K562 (cell line): ENCODE results near the gene BEST2. TPM values are rescaled to one million over a fixed set of nuclear protein-coding genes. Genes with fewer than 3 reads are reported as not detected.

ENCODE experiments used
- CBX3 ChIP-seq, 2 experiments: IDR thresholded peaks; 1 replicate in 1 of 2; 2 replicates in 1 of 2; pipeline ENCODE4 v1.6.1; 2012; ENCODE audit warnings: inconsistent platforms in 2 of 2, low read length in 2 of 2, borderline replicate concordance in 1 of 2, control low read depth in 1 of 2
- CREB3L1 ChIP-seq: fragments of 450-650 bp; IDR thresholded peaks from 2 replicates; pipeline ENCODE4 v1.6.1; 2014; ENCODE audit warnings: low read depth, mild to moderate bottlenecking, moderate library complexity, borderline replicate concordance
- CREM ChIP-seq: IDR thresholded peaks from 2 replicates; pipeline ENCODE4 v1.6.1; 2014; ENCODE audit warnings: antibody characterized with exemption, low read depth
- CXXC5 ChIP-seq: fragments of 250-450 bp; sonication (Bioruptor Pico); IDR thresholded peaks from 2 replicates; pipeline ENCODE4 v1.8.0; 2022; ENCODE audit warnings: inconsistent platforms, mild to moderate bottlenecking, moderate library complexity
- ELF1 ChIP-seq: fragments of 200-800 bp; sonication (Bioruptor generic); IDR thresholded peaks from 2 replicates; pipeline ENCODE4 v1.6.1; 2016; ENCODE audit warnings: missing genetic modification characterization, missing compliant biosample characterization
- JUND ChIP-seq, 2 experiments: IDR thresholded peaks; 2 replicates in 1 of 2; 3 replicates in 1 of 2; pipeline ENCODE4 v1.6.1; 2011; ENCODE audit warnings: borderline replicate concordance in 2 of 2, low read depth in 2 of 2, low read length in 2 of 2, improper control_type of control experiment in 1 of 2, missing biosample characterization in 1 of 2, missing genetic modification characterization in 1 of 2, missing genetic modification reagents in 1 of 2
- SP2 ChIP-seq: IDR thresholded peaks from 2 replicates; pipeline ENCODE4 v1.6.1; 2011; ENCODE audit warnings: mild to moderate bottlenecking, low read depth, low read length, moderate library complexity; ENCODE audit not compliant: poor library complexity, severe bottlenecking; ENCODE audit errors: extremely low read depth
- TCF7L2 ChIP-seq: fragments of 150-350 bp; IDR thresholded peaks from 2 replicates; pipeline ENCODE4 v1.6.1; 2016; ENCODE audit warnings: low read depth, mild to moderate bottlenecking, low read length, moderate library complexity
- THRAP3 ChIP-seq: fragments of 450-650 bp; IDR thresholded peaks from 2 replicates; pipeline ENCODE4 v1.6.1; 2016; ENCODE audit warnings: mild to moderate bottlenecking, inconsistent platforms, borderline replicate concordance
- YBX1 ChIP-seq: fragments of 450-650 bp; IDR thresholded peaks from 2 replicates; pipeline ENCODE4 v1.7.1; 2016; ENCODE audit warnings: mild to moderate bottlenecking
- ZBTB12 ChIP-seq: fragments of 250-450 bp; sonication (Bioruptor Pico); IDR thresholded peaks from 2 replicates; pipeline ENCODE4 v1.4.0; 2020
- ZBTB2 ChIP-seq: fragments of 450-650 bp; IDR thresholded peaks from 2 replicates; pipeline ENCODE4 v1.6.1; 2016; ENCODE audit warnings: antibody characterized with exemption
- ZBTB26 ChIP-seq: fragments of 450-650 bp; formaldehyde crosslinking; IDR thresholded peaks from 2 replicates; pipeline ENCODE4 v1.4.0; 2022; ENCODE audit warnings: missing genetic modification characterization
- ZBTB5 ChIP-seq: fragments of 450-650 bp; IDR thresholded peaks from 2 replicates; pipeline ENCODE4 v1.6.1; 2017; ENCODE audit warnings: antibody characterized with exemption
- ZBTB9 ChIP-seq: fragments of 450-650 bp; formaldehyde crosslinking; IDR thresholded peaks from 2 replicates; pipeline ENCODE4 v1.4.0; 2020; ENCODE audit warnings: mild to moderate bottlenecking, moderate library complexity
- ZNF311 ChIP-seq: fragments of 250-450 bp; sonication (Bioruptor Pico); IDR thresholded peaks from 2 replicates; pipeline ENCODE4 v1.4.0; 2020; ENCODE audit warnings: mild to moderate bottlenecking, moderate library complexity
- ZNF347 ChIP-seq: fragments of 450-650 bp; formaldehyde crosslinking; IDR thresholded peaks from 2 replicates; pipeline ENCODE4 v1.4.0; 2020; ENCODE audit warnings: low read depth, mild to moderate bottlenecking, moderate library complexity
- ZNF75A ChIP-seq: fragments of 450-650 bp; formaldehyde crosslinking; IDR thresholded peaks from 2 replicates; pipeline ENCODE4 v1.4.0; 2020; ENCODE audit warnings: mild to moderate bottlenecking
- polyA plus RNA-seq, 8 experiments: library from polyadenylated mRNA; depleted of rRNA in 4 of 8; stranded (reverse) in 5 of 8; unstranded in 3 of 8; fragments of >200 nt; fragmentation: Nextera tagmentation in 2 of 8; fragmentation: Illumina TruSeq in 1 of 8; extraction: Ambion mirVana in 2 of 8; extraction: Trizol in 1 of 8; gene quantifications; 2 replicates each; pipeline versions ENCODE4 v1.2.1 to v1.2.3, GENCODE V29; 2011 to 2014; ENCODE audit warnings: inconsistent platforms in 1 of 8, missing spikeins in 1 of 8
- total RNA-seq, 7 experiments: library from RNA; depleted of rRNA in 6 of 7; stranded (reverse); fragments of >200 nt in 6 of 7; fragmentation: Illumina TruSeq in 2 of 7; extraction: Trizol in 2 of 7; gene quantifications; 2 replicates each; pipeline versions ENCODE4 v1.2.1 to v1.2.3, GENCODE V29; 2011 to 2021; ENCODE audit warnings: low replicate concordance in 1 of 7

BEST2 gene
- total and polyA plus RNA-seq, 9 of the 15 experiments (the other 6 are each of a cell fraction or from before 2014, with no cell fraction given), result not detected

- TF ChIP-seq ZBTB2, result peak; percentile 35; the same call in 1 of the 2 replicates
- peak; percentile 21; the same call in 1 of the 2 replicates for TF ChIP-seq CREB3L1
- 0 out of 2 replicates have a peak, but pooled peaks have one; percentile 36 for TF ChIP-seq ZBTB9
- TF ChIP-seq CBX3 (IDR thresholded peaks at IDR 0.05; ENCODE audit: borderline replicate concordance in 1 of 2, low read length in 2 of 2), result no peak
- TF ChIP-seq ZBTB12 (CRISPR knock-in tag), result no peak
- TF ChIP-seq ZBTB5, result no peak
- no peak for TF ChIP-seq ZNF347 (CRISPR knock-in tag)
- no peak for TF ChIP-seq ZNF75A (CRISPR knock-in tag)
- TF ChIP-seq THRAP3, result no peak
- no peak for TF ChIP-seq YBX1
- no peak for TF ChIP-seq ZBTB26
- TF ChIP-seq ZNF311, result no peak
- TF ChIP-seq CREM, result peak; percentile 77; the same call in 1 of the 2 replicates
- no peak for TF ChIP-seq TCF7L2
- peak; percentile 83 for TF ChIP-seq CXXC5 (CRISPR knock-in tag)
- no peak for TF ChIP-seq SP2
- TF ChIP-seq ELF1 (tag), result peak; percentile 79
- no peak for TF ChIP-seq JUND (IDR thresholded peaks at IDR 0.05; ENCODE audit: borderline replicate concordance, low read depth, low read length)
- TF ChIP-seq JUND (tag; IDR thresholded peaks at IDR 0.05; ENCODE audit: borderline replicate concordance, low read depth, low read length), result no peak
Measured at GRCh38 chr19:12792051-12792852, 40.7 kb downstream of the BEST2 start (continued).
